Natural killer cell (primary cell): Measurements from ENCODE around the gene ZNF827. TPM values are rescaled to one million over a fixed set of nuclear protein-coding genes. Genes with fewer than 3 reads are reported as not detected.
A peak's percentile ranks its signal among the peaks of the same experiment; 100 is the strongest.

Experiments used
- ATAC-seq, 3 donors: fragments of 150-1000 bp in 2 of 3; fragments of 200-7000 bp in 1 of 3; cut with Tn5 transposase; 1 replicate in 1 of 3; 2 replicates in 2 of 3; pipeline ENCODE4 v1.10.0; 2021; ENCODE audit warnings: mild to moderate bottlenecking in 2 of 3, moderate library complexity in 2 of 3
- DNase-seq, 2 donors: peaks; one replicate each; pipeline versions ENCODE4 v3.0.0 to v3.0.0-alpha.2; 2013 to 2021; ENCODE audit warnings: mixed read lengths in 1 of 2
- H3K27ac ChIP-seq: one replicate; pipeline ENCODE4 v1.5.1; 2013; ENCODE audit warnings: mild to moderate bottlenecking, low read length
- H3K27me3 ChIP-seq: one replicate; pipeline ENCODE4 v1.6.1; 2013; ENCODE audit warnings: low read length; ENCODE audit not compliant: control insufficient read depth, insufficient read depth
- H3K36me3 ChIP-seq: one replicate; pipeline ENCODE4 v1.6.1; 2013; ENCODE audit warnings: low read length; ENCODE audit not compliant: control insufficient read depth, insufficient read depth
- H3K4me1 ChIP-seq: one replicate; pipeline ENCODE4 v1.6.1; 2013; ENCODE audit warnings: low read length; ENCODE audit not compliant: control insufficient read depth, insufficient read depth
- H3K4me3 ChIP-seq: one replicate; pipeline ENCODE4 v1.5.1; 2013; ENCODE audit warnings: low read length
- H3K9me3 ChIP-seq: one replicate; pipeline ENCODE4 v1.6.1; 2013; ENCODE audit warnings: low read length; ENCODE audit not compliant: control insufficient read depth, insufficient read depth
- H3K27ac Mint-ChIP-seq, 2 donors: one replicate each; pipeline ENCODE4 v1.8.0; 2022; ENCODE audit warnings: mild to moderate bottlenecking in 2 of 2, mixed read lengths in 2 of 2, moderate library complexity in 1 of 2
- H3K27me3 Mint-ChIP-seq, 2 donors: one replicate each; pipeline ENCODE4 v1.8.0; 2022; ENCODE audit warnings: low read depth in 2 of 2, mixed read lengths in 2 of 2
- H3K36me3 Mint-ChIP-seq: one replicate; pipeline ENCODE4 v1.8.0; 2022; ENCODE audit warnings: mixed read lengths
- H3K4me1 Mint-ChIP-seq, 2 donors: one replicate each; pipeline ENCODE4 v1.8.0; 2022; ENCODE audit warnings: mixed read lengths in 2 of 2
- H3K4me3 Mint-ChIP-seq: one replicate; pipeline ENCODE4 v1.8.0; 2022; ENCODE audit warnings: mild to moderate bottlenecking, moderate library complexity, mixed read lengths
- H3K9me3 Mint-ChIP-seq, 2 donors: one replicate each; pipeline ENCODE4 v1.8.0; 2022; ENCODE audit warnings: mixed read lengths in 2 of 2
- WGBS: methylation state at CpG from one replicate; pipeline ENCODE4 v1.1.7; 2013; ENCODE audit warnings: missing lambda C conversion rate; ENCODE audit not compliant: insufficient coverage; 5-methylcytosine and 5-hydroxymethylcytosine counted together
- intact Hi-C: fragments of 100-400 bp; cut with micrococcal nuclease; formaldehyde crosslinking; loops from one replicate; pipeline ENCODE4 v1.14.2; 2022
- total RNA-seq, 4 donors: library from RNA; stranded (reverse); fragments of 120-200 nt in 1 of 4; gene quantifications; one replicate each; pipeline versions ENCODE4 v1.2.3 to v1.2.4, GENCODE V29; 2013 to 2022
- TF ChIP-seq, protein P1 (sequence below): fragments of 200-600 bp; IDR thresholded peaks from one replicate; pipeline ENCODE4 v1.8.0; 2022; ENCODE audit warnings: antibody characterized with exemption

The ZNF827 gene, protein sequence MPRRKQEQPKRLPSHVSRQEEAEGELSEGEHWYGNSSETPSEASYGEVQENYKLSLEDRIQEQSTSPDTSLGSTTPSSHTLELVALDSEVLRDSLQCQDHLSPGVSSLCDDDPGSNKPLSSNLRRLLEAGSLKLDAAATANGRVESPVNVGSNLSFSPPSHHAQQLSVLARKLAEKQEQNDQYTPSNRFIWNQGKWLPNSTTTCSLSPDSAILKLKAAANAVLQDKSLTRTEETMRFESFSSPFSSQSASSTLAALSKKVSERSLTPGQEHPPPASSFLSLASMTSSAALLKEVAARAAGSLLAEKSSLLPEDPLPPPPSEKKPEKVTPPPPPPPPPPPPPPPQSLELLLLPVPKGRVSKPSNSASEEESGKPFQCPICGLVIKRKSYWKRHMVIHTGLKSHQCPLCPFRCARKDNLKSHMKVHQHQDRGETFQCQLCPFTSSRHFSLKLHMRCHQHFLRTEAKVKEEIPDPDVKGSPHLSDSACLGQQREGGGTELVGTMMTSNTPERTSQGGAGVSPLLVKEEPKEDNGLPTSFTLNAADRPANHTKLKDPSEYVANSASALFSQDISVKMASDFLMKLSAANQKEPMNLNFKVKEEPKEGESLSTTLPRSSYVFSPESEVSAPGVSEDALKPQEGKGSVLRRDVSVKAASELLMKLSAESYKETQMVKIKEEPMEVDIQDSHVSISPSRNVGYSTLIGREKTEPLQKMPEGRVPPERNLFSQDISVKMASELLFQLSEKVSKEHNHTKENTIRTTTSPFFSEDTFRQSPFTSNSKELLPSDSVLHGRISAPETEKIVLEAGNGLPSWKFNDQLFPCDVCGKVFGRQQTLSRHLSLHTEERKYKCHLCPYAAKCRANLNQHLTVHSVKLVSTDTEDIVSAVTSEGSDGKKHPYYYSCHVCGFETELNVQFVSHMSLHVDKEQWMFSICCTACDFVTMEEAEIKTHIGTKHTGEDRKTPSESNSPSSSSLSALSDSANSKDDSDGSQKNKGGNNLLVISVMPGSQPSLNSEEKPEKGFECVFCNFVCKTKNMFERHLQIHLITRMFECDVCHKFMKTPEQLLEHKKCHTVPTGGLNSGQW
- total RNA-seq: 10 to 100 TPM; 25.8 to 35.5 (median 32.9) TPM
- total RNA-seq (2013): 22.9 TPM

DNA sequence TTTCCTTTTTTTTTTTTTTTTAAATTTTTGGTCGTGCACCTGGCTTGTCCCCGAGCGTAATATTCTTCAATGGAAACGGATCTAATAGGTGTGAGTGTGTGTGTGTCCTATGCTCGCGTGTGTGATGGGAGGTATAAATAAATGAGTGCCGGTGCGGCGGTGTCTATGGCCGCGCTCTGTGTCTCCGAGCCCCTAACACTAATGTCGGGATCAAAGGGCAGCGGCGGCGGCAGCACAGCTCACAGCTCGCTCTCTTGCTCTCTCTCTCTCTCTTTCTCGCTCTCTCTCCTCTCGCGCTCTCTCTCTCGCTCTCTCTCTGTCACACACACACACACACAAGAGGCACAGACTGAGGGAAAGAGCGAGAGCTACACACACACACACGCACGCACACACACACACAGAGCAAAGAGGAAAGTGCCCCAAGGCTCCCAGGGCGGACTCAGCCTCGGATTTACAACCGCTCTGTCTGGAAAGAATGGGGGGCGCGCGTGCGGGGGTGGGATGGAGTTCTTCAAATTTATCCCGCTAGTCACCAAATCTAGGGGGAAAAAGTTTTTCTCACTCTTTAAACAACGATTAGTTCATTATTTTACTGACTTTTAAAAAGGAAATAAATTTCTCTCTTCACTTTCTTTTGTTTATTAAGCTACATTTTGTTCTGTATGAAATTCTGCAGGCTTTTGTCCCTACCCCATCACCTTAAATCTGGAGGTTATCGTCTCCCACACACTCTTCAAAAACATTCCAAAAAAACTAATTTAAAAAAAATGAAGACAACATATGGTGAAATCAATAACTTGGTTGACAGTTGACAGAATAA lies at the start of gene ZNF827:
ZNF827 (minus strand) TSS at position 206 of the 823 bp plus-strand sequence. CDS start 416 bp downstream, outside the sequence.
- peak; percentile 58 to 84 for DNase-seq
- Mint-ChIP-seq H3K27ac (peak within 1 kb of the TSS; percentile 91 to 94), H3K36me3 (no peaks in the 10 kb centered on the region), H3K4me3 (peak within 1 kb of the TSS; percentile 88), H3K4me1 (peaks cover 34 to 36% of the 10 kb centered on the region in 2 donors), H3K9me3 (no peaks in the 10 kb centered on the region), H3K27me3 (peaks cover 0 to 4% of the 10 kb centered on the region in 2 donors)
- H3K9me3 ChIP-seq: no peaks in the 10 kb centered on the region
- TF ChIP-seq, protein P1, sequence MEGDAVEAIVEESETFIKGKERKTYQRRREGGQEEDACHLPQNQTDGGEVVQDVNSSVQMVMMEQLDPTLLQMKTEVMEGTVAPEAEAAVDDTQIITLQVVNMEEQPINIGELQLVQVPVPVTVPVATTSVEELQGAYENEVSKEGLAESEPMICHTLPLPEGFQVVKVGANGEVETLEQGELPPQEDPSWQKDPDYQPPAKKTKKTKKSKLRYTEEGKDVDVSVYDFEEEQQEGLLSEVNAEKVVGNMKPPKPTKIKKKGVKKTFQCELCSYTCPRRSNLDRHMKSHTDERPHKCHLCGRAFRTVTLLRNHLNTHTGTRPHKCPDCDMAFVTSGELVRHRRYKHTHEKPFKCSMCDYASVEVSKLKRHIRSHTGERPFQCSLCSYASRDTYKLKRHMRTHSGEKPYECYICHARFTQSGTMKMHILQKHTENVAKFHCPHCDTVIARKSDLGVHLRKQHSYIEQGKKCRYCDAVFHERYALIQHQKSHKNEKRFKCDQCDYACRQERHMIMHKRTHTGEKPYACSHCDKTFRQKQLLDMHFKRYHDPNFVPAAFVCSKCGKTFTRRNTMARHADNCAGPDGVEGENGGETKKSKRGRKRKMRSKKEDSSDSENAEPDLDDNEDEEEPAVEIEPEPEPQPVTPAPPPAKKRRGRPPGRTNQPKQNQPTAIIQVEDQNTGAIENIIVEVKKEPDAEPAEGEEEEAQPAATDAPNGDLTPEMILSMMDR: no peak
- peaks cover 16% of the 10 kb centered on the region for H3K4me1 ChIP-seq
- no peaks in the 10 kb centered on the region for H3K36me3 ChIP-seq
- intact Hi-C loops: loop anchor here (2.0 to 10.0 kb wide), 3 partner anchors 236 to 757 kb away; partner anchors contain the start of genes LSM6, MMAA and OTUD4
- under 1% methylated on average over 29 of the region's 34 CpGs for WGBS
- H3K27ac ChIP-seq: peak within 1 kb of the TSS; percentile 79
- peak within 1 kb of the TSS; percentile 95 for H3K4me3 ChIP-seq
- ATAC-seq: peak; percentile 48 to 64 (median 53)
- no peaks in the 10 kb centered on the region for H3K27me3 ChIP-seq

GRCh38 chr4:145984563-145984962 lies 45.9 kb upstream of the ZNF827 start:
- Histone ChIP-seq H3K4me3 (no peak overlapping the region), H3K27me3 (no peaks in the 10 kb centered on the region), H3K9me3 (no peaks in the 10 kb centered on the region), H3K27ac (no peak overlapping the region), H3K4me1 (no peaks in the 10 kb centered on the region), H3K36me3 (no peaks in the 10 kb centered on the region)
- no peaks in the 10 kb centered on the region for H3K9me3 Mint-ChIP-seq
- H3K36me3 Mint-ChIP-seq: no peaks in the 10 kb centered on the region
- H3K4me1 Mint-ChIP-seq: no peaks in the 10 kb centered on the region
- no peak for DNase-seq
- TF ChIP-seq, protein P1: no peak
- no peak overlapping the region for H3K27ac Mint-ChIP-seq
- ATAC-seq: no peak
- peaks cover 4 to 28% of the 10 kb centered on the region in 2 donors for H3K27me3 Mint-ChIP-seq
- intact Hi-C loops: no loop called here
- H3K4me3 Mint-ChIP-seq: no peak overlapping the region
- 85% methylated on average over 4 of the region's 4 CpGs for WGBS

DNA sequence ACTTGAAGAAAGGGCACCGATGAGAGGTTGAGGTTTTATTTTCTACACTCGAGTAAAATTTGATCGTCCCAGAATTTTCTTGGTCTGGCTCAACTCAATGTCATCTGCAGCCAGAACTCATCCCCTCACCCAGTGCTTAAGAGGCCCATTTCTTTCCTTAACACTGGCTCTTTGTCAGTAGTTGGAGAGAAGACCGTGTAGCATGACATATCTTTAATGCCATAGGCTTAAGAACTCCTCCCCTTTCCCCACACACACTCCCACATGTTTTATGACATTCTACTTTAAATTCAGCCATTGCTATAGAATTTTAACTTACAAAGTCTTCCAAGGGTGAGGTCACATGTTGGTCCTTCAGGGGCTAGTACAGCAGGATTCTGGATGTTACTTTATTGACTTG lies 44.2 kb upstream of the ZNF827 start:
- H3K36me3 Mint-ChIP-seq: no peaks in the 10 kb centered on the region
- TF ChIP-seq, protein P1: no peak
- Histone ChIP-seq H3K4me3 (no peak overlapping the region), H3K36me3 (no peaks in the 10 kb centered on the region), H3K4me1 (no peaks in the 10 kb centered on the region), H3K9me3 (no peaks in the 10 kb centered on the region), H3K27me3 (no peaks in the 10 kb centered on the region), H3K27ac (no peak overlapping the region)
- no peak overlapping the region for H3K4me3 Mint-ChIP-seq
- H3K9me3 Mint-ChIP-seq: no peaks in the 10 kb centered on the region
- peaks cover 12 to 36% of the 10 kb centered on the region in 2 donors for H3K27me3 Mint-ChIP-seq
- 94% methylated on average over 4 of the region's 4 CpGs for WGBS
- ATAC-seq (no peak), DNase-seq (no peak)
- intact Hi-C loops: no loop called here
- no peaks in the 10 kb centered on the region for H3K4me1 Mint-ChIP-seq
- H3K27ac Mint-ChIP-seq: no peak overlapping the region
